GM23338 (cell line): ENCODE results near the gene ACOXL. TPM values are rescaled to one million over a fixed set of nuclear protein-coding genes. Genes with fewer than 3 reads are reported as not detected.

Experiments
- ATAC-seq: fragments of 200-7000 bp; cut with Tn5 transposase; 3 replicates; pipeline ENCODE4 v1.9.1; 2020
- DNase-seq: peaks from one replicate; pipeline ENCODE4 v3.0.0-alpha.2; 2015; ENCODE audit warnings: low spot score
- H2AFZ ChIP-seq: fragments of 200-600 bp; sonication (generic); 2 replicates; pipeline ENCODE4 v1.8.0; 2016; ENCODE audit warnings: antibody characterized with exemption, mild to moderate bottlenecking, moderate library complexity
- H3F3A ChIP-seq: fragments of 200-600 bp; sonication (generic); replicated peaks from 2 replicates; pipeline ENCODE4 v1.8.0; 2017; ENCODE audit warnings: antibody characterized with exemption, mixed run types, low read depth
- H3K27ac ChIP-seq: fragments of 200-600 bp; sonication (generic); 2 replicates; pipeline ENCODE4 v1.6.1; 2016; ENCODE audit warnings: low read depth
- H3K27me3 ChIP-seq: fragments of 200-600 bp; sonication (generic); 2 replicates; pipeline ENCODE4 v1.8.0; 2016; ENCODE audit warnings: mild to moderate bottlenecking, mixed run types, moderate library complexity; ENCODE audit not compliant: insufficient read depth
- H3K36me3 ChIP-seq: fragments of 200-600 bp; sonication (generic); 2 replicates; pipeline ENCODE4 v1.8.0; 2016; ENCODE audit warnings: mild to moderate bottlenecking; ENCODE audit not compliant: insufficient read depth
- H3K4me1 ChIP-seq: fragments of 200-600 bp; sonication (generic); 2 replicates; pipeline ENCODE4 v1.8.0; 2016; ENCODE audit warnings: mild to moderate bottlenecking, moderate library complexity; ENCODE audit not compliant: insufficient read depth
- H3K4me2 ChIP-seq: fragments of 200-600 bp; sonication (generic); 2 replicates; pipeline ENCODE4 v1.7.1; 2017; ENCODE audit warnings: mixed run types
- H3K4me3 ChIP-seq: fragments of 200-600 bp; sonication (generic); 2 replicates; pipeline ENCODE4 v1.6.1; 2016; ENCODE audit warnings: mixed run types
- H3K79me2 ChIP-seq: fragments of 200-600 bp; sonication (generic); replicated peaks from 2 replicates; pipeline ENCODE4 v1.8.0; 2017; ENCODE audit warnings: mild to moderate bottlenecking; ENCODE audit not compliant: insufficient read depth
- H3K9me2 ChIP-seq: fragments of 200-600 bp; sonication (generic); 2 replicates; pipeline ENCODE4 v1.8.0; 2017; ENCODE audit not compliant: insufficient read depth
- H4K20me1 ChIP-seq: fragments of 200-600 bp; sonication (generic); replicated peaks from 2 replicates; pipeline ENCODE4 v1.8.0; 2017; ENCODE audit warnings: mild to moderate bottlenecking; ENCODE audit not compliant: insufficient read depth
- H3K27ac Mint-ChIP-seq: 2 replicates; pipeline ENCODE4 v1.8.0; 2020; ENCODE audit warnings: inconsistent platforms, mild to moderate bottlenecking, moderate library complexity, mixed read lengths
- H3K27me3 Mint-ChIP-seq: 3 replicates; pipeline ENCODE4 v1.8.0; 2022; ENCODE audit warnings: low read depth, mild to moderate bottlenecking, moderate library complexity, mixed read lengths, inconsistent platforms; ENCODE audit not compliant: insufficient read depth, poor library complexity
- H3K36me3 Mint-ChIP-seq: 3 replicates; pipeline ENCODE4 v1.8.0; 2021; ENCODE audit warnings: low read depth, mild to moderate bottlenecking, inconsistent platforms, moderate library complexity, mixed read lengths
- H3K4me1 Mint-ChIP-seq: 3 replicates; pipeline ENCODE4 v1.8.0; 2020; ENCODE audit warnings: mild to moderate bottlenecking, inconsistent platforms, mixed read lengths
- H3K4me3 Mint-ChIP-seq: 3 replicates; pipeline ENCODE4 v1.8.0; 2021; ENCODE audit warnings: moderate library complexity, mild to moderate bottlenecking, inconsistent platforms, mixed read lengths
- H3K9me3 Mint-ChIP-seq: 3 replicates; pipeline ENCODE4 v1.8.0; 2020; ENCODE audit warnings: moderate library complexity, mild to moderate bottlenecking, inconsistent platforms, mixed read lengths
- CREB1 ChIP-seq: fragments of 250-450 bp; sonication (Bioruptor Pico); IDR thresholded peaks from 2 replicates; pipeline ENCODE4 v1.5.0; 2020; ENCODE audit warnings: low read depth, mild to moderate bottlenecking, moderate library complexity
- EZH2 ChIP-seq: fragments of 200-600 bp; sonication (generic); IDR thresholded peaks from one replicate; pipeline ENCODE4 v1.8.0; 2017; ENCODE audit warnings: antibody characterized with exemption, mild to moderate bottlenecking, low read depth; ENCODE audit not compliant: unreplicated experiment
- EZH2phosphoT487 ChIP-seq: fragments of 200-600 bp; sonication (generic); IDR thresholded peaks from one replicate; pipeline ENCODE4 v1.8.1; 2018; ENCODE audit warnings: antibody characterized with exemption; ENCODE audit not compliant: unreplicated experiment
- JUNB ChIP-seq: IDR thresholded peaks from one replicate; pipeline ENCODE4 v1.6.1; 2016; ENCODE audit warnings: antibody characterized with exemption; ENCODE audit not compliant: unreplicated experiment
- NANOG ChIP-seq: IDR thresholded peaks from 2 replicates; pipeline ENCODE4 v1.6.1; 2016; ENCODE audit warnings: antibody characterized with exemption, borderline replicate concordance
- POLR2AphosphoS5 ChIP-seq: IDR thresholded peaks from 2 replicates; pipeline ENCODE4 v1.6.1; 2016; ENCODE audit warnings: antibody characterized with exemption, low read depth
- STAT1 ChIP-seq: IDR thresholded peaks from one replicate; pipeline ENCODE4 v1.6.1; 2016; ENCODE audit warnings: antibody characterized with exemption; ENCODE audit not compliant: unreplicated experiment
- ZNF114 ChIP-seq: fragments of 250-450 bp; sonication (Bioruptor Pico); IDR thresholded peaks from 2 replicates; pipeline ENCODE4 v1.5.0; 2020; ENCODE audit warnings: mild to moderate bottlenecking, moderate library complexity
- ZNF331 ChIP-seq: fragments of 250-450 bp; sonication (Bioruptor Pico); IDR thresholded peaks from 2 replicates; pipeline ENCODE4 v1.5.0; 2020; ENCODE audit warnings: low read depth, mild to moderate bottlenecking, moderate library complexity
- polyA plus RNA-seq: library from polyadenylated mRNA; unstranded; fragments of >200 nt; fragmentation: Nextera tagmentation; extraction: Ambion mirVana; gene quantifications from 2 replicates; pipeline ENCODE4 v1.2.1, GENCODE V29; 2016
- total RNA-seq: library from RNA; depleted of rRNA; stranded (reverse); fragments of >200 nt; shearing (Covaris generic); gene quantifications from 2 replicates; pipeline ENCODE4 v1.2.3, GENCODE V29; 2014
- TF ChIP-seq, protein P1 (sequence below): IDR thresholded peaks from one replicate; pipeline ENCODE4 v1.6.1; 2018; ENCODE audit warnings: antibody characterized with exemption; ENCODE audit not compliant: unreplicated experiment
- TF ChIP-seq, protein P2 (sequence below), 2 experiments: fragments of 200-600 bp in 1 of 2; sonication (generic) in 1 of 2; conservative IDR thresholded peaks; 2 replicates each; pipeline versions ENCODE4 v1.5.1 to v1.6.1; 2016 to 2017; ENCODE audit warnings: antibody characterized with exemption in 2 of 2, low read depth in 2 of 2, mild to moderate bottlenecking in 2 of 2, moderate library complexity in 1 of 2
- TF ChIP-seq, protein P3 (sequence below): fragments of 250-450 bp; sonication (Bioruptor Pico); IDR thresholded peaks from 2 replicates; pipeline ENCODE4 v1.5.0; 2020; ENCODE audit warnings: mild to moderate bottlenecking, moderate library complexity
- TF ChIP-seq, protein P4 (sequence below): IDR thresholded peaks from 2 replicates; pipeline ENCODE4 v1.6.1; 2016; ENCODE audit warnings: antibody characterized with exemption

ACOXL gene
- total and polyA plus RNA-seq, 2 experiments from 2014 or later, result 9.0 to 14.7 TPM

DNA sequence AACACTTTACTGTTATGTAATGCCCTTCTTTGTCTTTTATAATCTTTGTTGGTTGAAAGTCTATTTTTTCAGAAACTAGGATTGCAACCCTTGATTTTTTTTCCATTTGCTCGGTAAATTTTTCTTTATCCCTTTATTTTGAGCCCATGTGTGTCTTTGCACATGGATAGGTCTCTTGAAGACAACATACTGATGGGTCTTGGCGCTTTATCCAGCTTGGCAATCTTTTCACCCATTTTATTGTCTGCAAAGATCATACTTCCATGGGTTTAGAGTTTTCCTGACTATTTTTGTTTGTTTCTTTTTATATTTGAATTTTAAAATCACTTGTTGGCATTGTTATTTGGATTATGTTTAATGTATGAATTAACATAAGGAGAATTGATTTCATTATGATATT, 27.0 kb downstream of the ACOXL start:
- peaks cover 17% of the 10 kb centered on the region for H3K9me3 Mint-ChIP-seq
- no peak overlapping the region for H3K27ac ChIP-seq
- no peak overlapping the region for H3K4me3 Mint-ChIP-seq
- peaks cover 50% of the 10 kb centered on the region for H3K79me2 ChIP-seq
- H3K36me3 ChIP-seq, result no peaks in the 10 kb centered on the region
- ATAC-seq (no peak), DNase-seq (no peak)
- no peaks in the 10 kb centered on the region for H3K4me1 ChIP-seq
- no peaks in the 10 kb centered on the region for H4K20me1 ChIP-seq
- H3K27ac Mint-ChIP-seq, result no peak overlapping the region
- no peak overlapping the region for H2AFZ ChIP-seq
- TF ChIP-seq JUNB (no peak), STAT1 (no peak), POLR2AphosphoS5 (no peak), CREB1 (CRISPR knock-in tag) (no peak), EZH2 (no peak), ZNF114 (CRISPR knock-in tag) (no peak), EZH2phosphoT487 (no peak), NANOG (no peak), ZNF331 (CRISPR knock-in tag) (no peak)
- TF ChIP-seq, protein P1, sequence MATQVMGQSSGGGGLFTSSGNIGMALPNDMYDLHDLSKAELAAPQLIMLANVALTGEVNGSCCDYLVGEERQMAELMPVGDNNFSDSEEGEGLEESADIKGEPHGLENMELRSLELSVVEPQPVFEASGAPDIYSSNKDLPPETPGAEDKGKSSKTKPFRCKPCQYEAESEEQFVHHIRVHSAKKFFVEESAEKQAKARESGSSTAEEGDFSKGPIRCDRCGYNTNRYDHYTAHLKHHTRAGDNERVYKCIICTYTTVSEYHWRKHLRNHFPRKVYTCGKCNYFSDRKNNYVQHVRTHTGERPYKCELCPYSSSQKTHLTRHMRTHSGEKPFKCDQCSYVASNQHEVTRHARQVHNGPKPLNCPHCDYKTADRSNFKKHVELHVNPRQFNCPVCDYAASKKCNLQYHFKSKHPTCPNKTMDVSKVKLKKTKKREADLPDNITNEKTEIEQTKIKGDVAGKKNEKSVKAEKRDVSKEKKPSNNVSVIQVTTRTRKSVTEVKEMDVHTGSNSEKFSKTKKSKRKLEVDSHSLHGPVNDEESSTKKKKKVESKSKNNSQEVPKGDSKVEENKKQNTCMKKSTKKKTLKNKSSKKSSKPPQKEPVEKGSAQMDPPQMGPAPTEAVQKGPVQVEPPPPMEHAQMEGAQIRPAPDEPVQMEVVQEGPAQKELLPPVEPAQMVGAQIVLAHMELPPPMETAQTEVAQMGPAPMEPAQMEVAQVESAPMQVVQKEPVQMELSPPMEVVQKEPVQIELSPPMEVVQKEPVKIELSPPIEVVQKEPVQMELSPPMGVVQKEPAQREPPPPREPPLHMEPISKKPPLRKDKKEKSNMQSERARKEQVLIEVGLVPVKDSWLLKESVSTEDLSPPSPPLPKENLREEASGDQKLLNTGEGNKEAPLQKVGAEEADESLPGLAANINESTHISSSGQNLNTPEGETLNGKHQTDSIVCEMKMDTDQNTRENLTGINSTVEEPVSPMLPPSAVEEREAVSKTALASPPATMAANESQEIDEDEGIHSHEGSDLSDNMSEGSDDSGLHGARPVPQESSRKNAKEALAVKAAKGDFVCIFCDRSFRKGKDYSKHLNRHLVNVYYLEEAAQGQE, result no peak
- TF ChIP-seq, protein P2, sequence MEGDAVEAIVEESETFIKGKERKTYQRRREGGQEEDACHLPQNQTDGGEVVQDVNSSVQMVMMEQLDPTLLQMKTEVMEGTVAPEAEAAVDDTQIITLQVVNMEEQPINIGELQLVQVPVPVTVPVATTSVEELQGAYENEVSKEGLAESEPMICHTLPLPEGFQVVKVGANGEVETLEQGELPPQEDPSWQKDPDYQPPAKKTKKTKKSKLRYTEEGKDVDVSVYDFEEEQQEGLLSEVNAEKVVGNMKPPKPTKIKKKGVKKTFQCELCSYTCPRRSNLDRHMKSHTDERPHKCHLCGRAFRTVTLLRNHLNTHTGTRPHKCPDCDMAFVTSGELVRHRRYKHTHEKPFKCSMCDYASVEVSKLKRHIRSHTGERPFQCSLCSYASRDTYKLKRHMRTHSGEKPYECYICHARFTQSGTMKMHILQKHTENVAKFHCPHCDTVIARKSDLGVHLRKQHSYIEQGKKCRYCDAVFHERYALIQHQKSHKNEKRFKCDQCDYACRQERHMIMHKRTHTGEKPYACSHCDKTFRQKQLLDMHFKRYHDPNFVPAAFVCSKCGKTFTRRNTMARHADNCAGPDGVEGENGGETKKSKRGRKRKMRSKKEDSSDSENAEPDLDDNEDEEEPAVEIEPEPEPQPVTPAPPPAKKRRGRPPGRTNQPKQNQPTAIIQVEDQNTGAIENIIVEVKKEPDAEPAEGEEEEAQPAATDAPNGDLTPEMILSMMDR (conservative IDR thresholded peaks at IDR 0.05; ENCODE audit: low read depth in 2 of 2), result no peak
- TF ChIP-seq, protein P3, sequence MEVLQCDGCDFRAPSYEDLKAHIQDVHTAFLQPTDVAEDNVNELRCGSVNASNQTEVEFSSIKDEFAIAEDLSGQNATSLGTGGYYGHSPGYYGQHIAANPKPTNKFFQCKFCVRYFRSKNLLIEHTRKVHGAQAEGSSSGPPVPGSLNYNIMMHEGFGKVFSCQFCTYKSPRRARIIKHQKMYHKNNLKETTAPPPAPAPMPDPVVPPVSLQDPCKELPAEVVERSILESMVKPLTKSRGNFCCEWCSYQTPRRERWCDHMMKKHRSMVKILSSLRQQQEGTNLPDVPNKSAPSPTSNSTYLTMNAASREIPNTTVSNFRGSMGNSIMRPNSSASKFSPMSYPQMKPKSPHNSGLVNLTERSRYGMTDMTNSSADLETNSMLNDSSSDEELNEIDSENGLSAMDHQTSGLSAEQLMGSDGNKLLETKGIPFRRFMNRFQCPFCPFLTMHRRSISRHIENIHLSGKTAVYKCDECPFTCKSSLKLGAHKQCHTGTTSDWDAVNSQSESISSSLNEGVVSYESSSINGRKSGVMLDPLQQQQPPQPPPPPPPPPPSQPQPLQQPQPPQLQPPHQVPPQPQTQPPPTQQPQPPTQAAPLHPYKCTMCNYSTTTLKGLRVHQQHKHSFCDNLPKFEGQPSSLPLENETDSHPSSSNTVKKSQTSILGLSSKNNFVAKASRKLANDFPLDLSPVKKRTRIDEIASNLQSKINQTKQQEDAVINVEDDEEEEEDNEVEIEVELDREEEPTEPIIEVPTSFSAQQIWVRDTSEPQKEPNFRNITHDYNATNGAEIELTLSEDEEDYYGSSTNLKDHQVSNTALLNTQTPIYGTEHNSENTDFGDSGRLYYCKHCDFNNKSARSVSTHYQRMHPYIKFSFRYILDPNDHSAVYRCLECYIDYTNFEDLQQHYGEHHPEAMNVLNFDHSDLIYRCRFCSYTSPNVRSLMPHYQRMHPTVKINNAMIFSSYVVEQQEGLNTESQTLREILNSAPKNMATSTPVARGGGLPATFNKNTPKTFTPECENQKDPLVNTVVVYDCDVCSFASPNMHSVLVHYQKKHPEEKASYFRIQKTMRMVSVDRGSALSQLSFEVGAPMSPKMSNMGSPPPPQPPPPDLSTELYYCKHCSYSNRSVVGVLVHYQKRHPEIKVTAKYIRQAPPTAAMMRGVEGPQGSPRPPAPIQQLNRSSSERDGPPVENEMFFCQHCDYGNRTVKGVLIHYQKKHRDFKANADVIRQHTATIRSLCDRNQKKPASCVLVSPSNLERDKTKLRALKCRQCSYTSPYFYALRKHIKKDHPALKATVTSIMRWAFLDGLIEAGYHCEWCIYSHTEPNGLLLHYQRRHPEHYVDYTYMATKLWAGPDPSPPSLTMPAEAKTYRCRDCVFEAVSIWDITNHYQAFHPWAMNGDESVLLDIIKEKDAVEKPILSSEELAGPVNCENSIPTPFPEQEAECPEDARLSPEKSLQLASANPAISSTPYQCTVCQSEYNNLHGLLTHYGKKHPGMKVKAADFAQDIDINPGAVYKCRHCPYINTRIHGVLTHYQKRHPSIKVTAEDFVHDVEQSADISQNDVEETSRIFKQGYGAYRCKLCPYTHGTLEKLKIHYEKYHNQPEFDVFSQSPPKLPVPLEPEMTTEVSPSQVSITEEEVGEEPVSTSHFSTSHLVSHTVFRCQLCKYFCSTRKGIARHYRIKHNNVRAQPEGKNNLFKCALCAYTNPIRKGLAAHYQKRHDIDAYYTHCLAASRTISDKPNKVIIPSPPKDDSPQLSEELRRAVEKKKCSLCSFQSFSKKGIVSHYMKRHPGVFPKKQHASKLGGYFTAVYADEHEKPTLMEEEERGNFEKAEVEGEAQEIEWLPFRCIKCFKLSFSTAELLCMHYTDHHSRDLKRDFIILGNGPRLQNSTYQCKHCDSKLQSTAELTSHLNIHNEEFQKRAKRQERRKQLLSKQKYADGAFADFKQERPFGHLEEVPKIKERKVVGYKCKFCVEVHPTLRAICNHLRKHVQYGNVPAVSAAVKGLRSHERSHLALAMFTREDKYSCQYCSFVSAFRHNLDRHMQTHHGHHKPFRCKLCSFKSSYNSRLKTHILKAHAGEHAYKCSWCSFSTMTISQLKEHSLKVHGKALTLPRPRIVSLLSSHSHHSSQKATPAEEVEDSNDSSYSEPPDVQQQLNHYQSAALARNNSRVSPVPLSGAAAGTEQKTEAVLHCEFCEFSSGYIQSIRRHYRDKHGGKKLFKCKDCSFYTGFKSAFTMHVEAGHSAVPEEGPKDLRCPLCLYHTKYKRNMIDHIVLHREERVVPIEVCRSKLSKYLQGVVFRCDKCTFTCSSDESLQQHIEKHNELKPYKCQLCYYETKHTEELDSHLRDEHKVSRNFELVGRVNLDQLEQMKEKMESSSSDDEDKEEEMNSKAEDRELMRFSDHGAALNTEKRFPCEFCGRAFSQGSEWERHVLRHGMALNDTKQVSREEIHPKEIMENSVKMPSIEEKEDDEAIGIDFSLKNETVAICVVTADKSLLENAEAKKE (CRISPR knock-in tag), result no peak
- TF ChIP-seq, protein P4, sequence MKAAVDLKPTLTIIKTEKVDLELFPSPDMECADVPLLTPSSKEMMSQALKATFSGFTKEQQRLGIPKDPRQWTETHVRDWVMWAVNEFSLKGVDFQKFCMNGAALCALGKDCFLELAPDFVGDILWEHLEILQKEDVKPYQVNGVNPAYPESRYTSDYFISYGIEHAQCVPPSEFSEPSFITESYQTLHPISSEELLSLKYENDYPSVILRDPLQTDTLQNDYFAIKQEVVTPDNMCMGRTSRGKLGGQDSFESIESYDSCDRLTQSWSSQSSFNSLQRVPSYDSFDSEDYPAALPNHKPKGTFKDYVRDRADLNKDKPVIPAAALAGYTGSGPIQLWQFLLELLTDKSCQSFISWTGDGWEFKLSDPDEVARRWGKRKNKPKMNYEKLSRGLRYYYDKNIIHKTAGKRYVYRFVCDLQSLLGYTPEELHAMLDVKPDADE, result no peak
- H3K27me3 Mint-ChIP-seq, result no peaks in the 10 kb centered on the region
- no peak overlapping the region for H3K4me2 ChIP-seq
- H3K4me1 Mint-ChIP-seq, result peaks cover 6% of the 10 kb centered on the region; the same call in 2 of the 3 replicates
- no peaks in the 10 kb centered on the region for H3K27me3 ChIP-seq
- H3K4me3 ChIP-seq, result no peak overlapping the region
- peaks cover 23% of the 10 kb centered on the region for H3K36me3 Mint-ChIP-seq
- H3K9me2 ChIP-seq, result no peaks in the 10 kb centered on the region; the same call in 1 of the 2 replicates
- no peaks in the 10 kb centered on the region for H3F3A ChIP-seq
